ENCODE results near the gene KPNA2.
"Not testable (repeated sequence)": the region's sequence is repeated elsewhere in the genome, so short reads cannot be mapped to it uniquely, and the experiment has no call there.

The KPNA2 gene

GRCh38 chr17:68085771-68086381, 50.3 kb downstream of the KPNA2 start:
- no peak overlapping the region for H3K4me3 ChIP-seq (ENCODE audit: low read length)
- no peak overlapping the region for H2AFZ ChIP-seq (ENCODE audit: low read depth, low read length)
- H3K27me3 ChIP-seq (ENCODE audit: insufficient read depth, low read length), result no peaks in the 10 kb centered on the region
- no peaks in the 10 kb centered on the region for H3K36me3 ChIP-seq (ENCODE audit: insufficient read depth, low read length)
- no peaks in the 10 kb centered on the region for H3K4me1 ChIP-seq (ENCODE audit: insufficient read depth, low read length)
- no peaks in the 10 kb centered on the region for H3K9me3 ChIP-seq (ENCODE audit: low read length)

- H3K4me3 ChIP-seq (ENCODE audit: low read length); H3K27me3 ChIP-seq (ENCODE audit: insufficient read depth, low read length); H2AFZ ChIP-seq (ENCODE audit: low read depth, low read length); H3K36me3 ChIP-seq (ENCODE audit: insufficient read depth, low read length); H3K4me1 ChIP-seq (ENCODE audit: insufficient read depth, low read length); H3K9me3 ChIP-seq (ENCODE audit: low read length): not testable (repeated sequence)
Measured at GRCh38 chr17:68086666-68087065, 51.1 kb downstream of the KPNA2 start.

DNA sequence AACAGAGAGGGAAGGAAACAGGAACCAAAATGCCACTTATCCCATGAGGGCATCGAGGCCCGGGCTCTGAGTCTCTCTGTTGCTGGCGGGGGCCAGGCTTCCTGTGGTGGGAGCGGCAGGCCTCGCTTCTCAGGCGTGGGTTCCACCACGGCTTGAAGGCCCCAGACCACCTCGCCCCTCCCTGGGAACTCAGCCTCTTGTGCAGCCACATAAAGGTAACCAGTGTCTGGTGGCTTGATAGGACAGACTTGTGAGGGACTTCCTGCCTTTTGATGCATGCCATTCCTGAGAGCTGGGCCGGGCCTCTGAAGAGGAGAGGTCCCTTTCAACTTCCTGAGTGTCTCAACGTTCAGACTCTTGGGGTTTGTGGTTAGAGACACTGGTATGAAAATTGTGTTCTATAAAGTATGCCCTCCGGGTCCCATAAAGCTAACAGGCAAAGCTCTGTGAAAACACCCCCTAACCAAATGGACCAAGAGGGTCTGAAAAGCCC, 51.6 kb downstream of the KPNA2 start:
- H3K27me3 ChIP-seq (ENCODE audit: insufficient read depth, low read length); H3K4me1 ChIP-seq (ENCODE audit: insufficient read depth, low read length); H3K36me3 ChIP-seq (ENCODE audit: insufficient read depth, low read length); H2AFZ ChIP-seq (ENCODE audit: low read depth, low read length); H3K9me3 ChIP-seq (ENCODE audit: low read length); H3K4me3 ChIP-seq (ENCODE audit: low read length): not testable (repeated sequence)

- Histone ChIP-seq H3K9me3 (ENCODE audit: low read length) (no peaks in the 10 kb centered on the region), H3K27me3 (ENCODE audit: insufficient read depth, low read length) (no peaks in the 10 kb centered on the region), H3K36me3 (ENCODE audit: insufficient read depth, low read length) (no peaks in the 10 kb centered on the region), H3K4me1 (ENCODE audit: insufficient read depth, low read length) (no peaks in the 10 kb centered on the region), H2AFZ (ENCODE audit: low read depth, low read length) (no peak overlapping the region), H3K4me3 (ENCODE audit: low read length) (no peak overlapping the region)
Measured at GRCh38 chr17:68087851-68088250, 52.3 kb downstream of the KPNA2 start.

- no peaks in the 10 kb centered on the region for H3K4me1 ChIP-seq (ENCODE audit: insufficient read depth, low read length)
- no peak overlapping the region for H2AFZ ChIP-seq (ENCODE audit: low read depth, low read length)
- H3K36me3 ChIP-seq (ENCODE audit: insufficient read depth, low read length), result no peaks in the 10 kb centered on the region
- H3K27me3 ChIP-seq (ENCODE audit: insufficient read depth, low read length), result no peaks in the 10 kb centered on the region
- H3K9me3 ChIP-seq (ENCODE audit: low read length), result no peaks in the 10 kb centered on the region
- H3K4me3 ChIP-seq (ENCODE audit: low read length), result no peak overlapping the region
Measured at GRCh38 chr17:68089881-68090280, 54.3 kb downstream of the KPNA2 start.

DNA sequence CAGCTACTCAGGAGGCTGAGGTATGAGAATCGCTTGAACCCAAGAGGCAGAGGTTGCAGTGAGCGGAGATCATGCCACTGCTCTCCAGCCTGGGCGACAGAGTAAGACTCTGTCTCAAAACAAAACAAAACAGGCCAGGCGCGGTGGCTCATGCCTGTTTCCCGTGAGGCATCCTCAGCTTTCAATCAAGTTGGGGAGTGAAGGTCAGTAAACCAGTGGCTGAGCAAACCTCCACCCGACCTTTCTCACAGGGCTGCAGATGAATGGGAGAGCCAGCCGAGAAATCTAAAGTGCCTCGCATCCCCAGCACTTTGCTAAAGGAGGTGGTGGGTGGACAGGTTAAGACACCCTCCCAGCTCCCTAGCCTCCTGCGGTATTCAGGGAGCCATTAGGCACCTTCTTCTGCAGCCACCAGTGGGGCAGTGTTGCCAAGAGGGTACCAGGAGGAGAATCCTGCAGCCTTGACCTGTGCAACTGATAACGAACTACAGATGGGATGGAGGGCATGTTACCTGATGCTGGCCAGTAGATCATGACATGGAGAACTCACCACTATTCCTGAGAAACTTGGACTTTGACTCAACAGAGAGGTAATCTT, 59.0 kb downstream of the KPNA2 start:
- no peaks in the 10 kb centered on the region for H3K9me3 ChIP-seq (ENCODE audit: low read length)
- H3K4me3 ChIP-seq (ENCODE audit: low read length), result no peak overlapping the region
- no peaks in the 10 kb centered on the region for H3K36me3 ChIP-seq (ENCODE audit: insufficient read depth, low read length)
- no peaks in the 10 kb centered on the region for H3K27me3 ChIP-seq (ENCODE audit: insufficient read depth, low read length)
- no peak overlapping the region for H2AFZ ChIP-seq (ENCODE audit: low read depth, low read length)
- H3K4me1 ChIP-seq (ENCODE audit: insufficient read depth, low read length), result no peaks in the 10 kb centered on the region

GRCh38 chr17:68095205-68095811, 59.8 kb downstream of the KPNA2 start:
- no peak overlapping the region for H2AFZ ChIP-seq (ENCODE audit: low read depth, low read length)
- H3K4me3 ChIP-seq (ENCODE audit: low read length), result no peak overlapping the region
- no peaks in the 10 kb centered on the region for H3K27me3 ChIP-seq (ENCODE audit: insufficient read depth, low read length)
- H3K36me3 ChIP-seq (ENCODE audit: insufficient read depth, low read length), result no peaks in the 10 kb centered on the region
- no peaks in the 10 kb centered on the region for H3K9me3 ChIP-seq (ENCODE audit: low read length)
- H3K4me1 ChIP-seq (ENCODE audit: insufficient read depth, low read length), result no peaks in the 10 kb centered on the region

- H3K36me3 ChIP-seq (ENCODE audit: insufficient read depth, low read length), result no peaks in the 10 kb centered on the region
- H3K4me3 ChIP-seq (ENCODE audit: low read length), result no peak overlapping the region
- no peaks in the 10 kb centered on the region for H3K9me3 ChIP-seq (ENCODE audit: low read length)
- H3K4me1 ChIP-seq (ENCODE audit: insufficient read depth, low read length), result no peaks in the 10 kb centered on the region
- no peaks in the 10 kb centered on the region for H3K27me3 ChIP-seq (ENCODE audit: insufficient read depth, low read length)
- no peak overlapping the region for H2AFZ ChIP-seq (ENCODE audit: low read depth, low read length)
Measured at GRCh38 chr17:68096111-68096510, 60.6 kb downstream of the KPNA2 start.
